NB4 (cell line): ENCODE measurements around the gene LIG4.

Source experiments
- TF ChIP-seq, protein P1 (sequence below): IDR thresholded peaks from one replicate; pipeline ENCODE4 v1.5.1; 2012; ENCODE audit warnings: low read depth, low read length
- TF ChIP-seq, protein P2 (sequence below): IDR thresholded peaks from 2 replicates; pipeline ENCODE4 v1.6.1; 2011; ENCODE audit warnings: low read depth, low read length

DNA sequence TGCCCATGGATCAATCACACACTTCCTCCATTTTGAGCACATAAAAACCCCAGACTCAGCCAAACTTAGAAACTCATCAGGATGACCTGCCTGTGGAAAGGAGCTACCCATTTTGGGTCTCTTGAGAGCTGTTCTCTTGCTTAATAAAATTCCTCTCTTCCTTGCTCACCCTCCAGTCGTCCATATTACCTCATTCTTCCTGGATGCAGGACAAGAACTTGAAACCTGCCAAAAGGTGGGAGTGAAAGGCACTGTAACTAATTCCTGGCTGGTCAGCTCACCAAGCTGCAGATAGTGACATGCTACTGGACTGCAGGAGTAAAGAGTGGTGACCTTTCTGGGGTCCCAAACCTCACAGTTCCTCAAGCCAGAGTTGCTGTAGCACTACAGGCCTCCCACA lies 20.2 kb downstream of the LIG4 start:
- TF ChIP-seq, protein P1, sequence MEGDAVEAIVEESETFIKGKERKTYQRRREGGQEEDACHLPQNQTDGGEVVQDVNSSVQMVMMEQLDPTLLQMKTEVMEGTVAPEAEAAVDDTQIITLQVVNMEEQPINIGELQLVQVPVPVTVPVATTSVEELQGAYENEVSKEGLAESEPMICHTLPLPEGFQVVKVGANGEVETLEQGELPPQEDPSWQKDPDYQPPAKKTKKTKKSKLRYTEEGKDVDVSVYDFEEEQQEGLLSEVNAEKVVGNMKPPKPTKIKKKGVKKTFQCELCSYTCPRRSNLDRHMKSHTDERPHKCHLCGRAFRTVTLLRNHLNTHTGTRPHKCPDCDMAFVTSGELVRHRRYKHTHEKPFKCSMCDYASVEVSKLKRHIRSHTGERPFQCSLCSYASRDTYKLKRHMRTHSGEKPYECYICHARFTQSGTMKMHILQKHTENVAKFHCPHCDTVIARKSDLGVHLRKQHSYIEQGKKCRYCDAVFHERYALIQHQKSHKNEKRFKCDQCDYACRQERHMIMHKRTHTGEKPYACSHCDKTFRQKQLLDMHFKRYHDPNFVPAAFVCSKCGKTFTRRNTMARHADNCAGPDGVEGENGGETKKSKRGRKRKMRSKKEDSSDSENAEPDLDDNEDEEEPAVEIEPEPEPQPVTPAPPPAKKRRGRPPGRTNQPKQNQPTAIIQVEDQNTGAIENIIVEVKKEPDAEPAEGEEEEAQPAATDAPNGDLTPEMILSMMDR: no peak
- TF ChIP-seq, protein P2, sequence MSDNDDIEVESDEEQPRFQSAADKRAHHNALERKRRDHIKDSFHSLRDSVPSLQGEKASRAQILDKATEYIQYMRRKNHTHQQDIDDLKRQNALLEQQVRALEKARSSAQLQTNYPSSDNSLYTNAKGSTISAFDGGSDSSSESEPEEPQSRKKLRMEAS: no peak
